GM10248 (cell line): ENCODE results near the gene PHGDH.

Experiments
- CTCF ChIA-PET: fragments of 300-600 bp; sonication (Branson Sonifier 250); formaldehyde crosslinking; extraction: SDS; loops from one replicate; lab custom pipeline; 2021; ENCODE audit warnings: antibody characterized with exemption; lab: Yijun Ruan, JAX
- POLR2A ChIA-PET: fragments of 350-650 bp; sonication (Branson Sonifier 250); formaldehyde crosslinking; extraction: SDS; loops from one replicate; lab custom pipeline; 2020; ENCODE audit warnings: antibody characterized with exemption; lab: Yijun Ruan, JAX
- DNase-seq: peaks from one replicate; pipeline ENCODE4 v3.0.0; 2012; ENCODE audit errors: extremely low spot score
- CTCF ChIP-seq: IDR thresholded peaks from 2 replicates; pipeline ENCODE4 v1.5.1; 2012; ENCODE audit warnings: mild to moderate bottlenecking, low read depth; ENCODE audit errors: extremely low read depth, missing control alignments, control extremely low read depth

PHGDH gene

GRCh38 chr1:119790451-119791198 is 78.9 kb downstream of the PHGDH start:
- ChIA-PET CTCF (no interaction called here), POLR2A (no interaction called here)
- TF ChIP-seq CTCF: no peak
- DNase-seq: no peak

- POLR2A ChIA-PET: no interaction called here
Measured at GRCh38 chr1:119791377-119791776, 79.6 kb downstream of the PHGDH start.

More at GRCh38 chr1:119791377-119791776, 79.6 kb downstream of the PHGDH start:
- CTCF ChIA-PET: interaction anchor here (1.0 to 9.0 kb wide), 2 partner anchors 16 to 48 kb away, joined by 3 to 53 read pairs; no protein-coding TSS in a partner anchor
- no peak for DNase-seq
- TF ChIP-seq CTCF: no peak
